HEK293T (cell line): ENCODE results near the gene MYRF.

Experiments
- ARNT ChIP-seq: fragments of 450-650 bp; IDR thresholded peaks from 2 replicates; pipeline ENCODE4 v1.6.1; 2017; ENCODE audit warnings: mild to moderate bottlenecking
- BHLHE40 ChIP-seq: fragments of 450-650 bp; IDR thresholded peaks from 2 replicates; pipeline ENCODE4 v1.6.1; 2016; ENCODE audit warnings: mild to moderate bottlenecking, moderate library complexity, borderline replicate concordance
- HDGF ChIP-seq: fragments of 450-650 bp; IDR thresholded peaks from 2 replicates; pipeline ENCODE4 v1.6.1; 2017; ENCODE audit warnings: antibody characterized with exemption, borderline replicate concordance
- L3MBTL2 ChIP-seq: fragments of 450-650 bp; conservative IDR thresholded peaks from 2 replicates; pipeline ENCODE4 v1.6.1; 2016; ENCODE audit warnings: mild to moderate bottlenecking
- LEF1 ChIP-seq: fragments of 450-650 bp; IDR thresholded peaks from 2 replicates; pipeline ENCODE4 v1.6.1; 2017; ENCODE audit warnings: mild to moderate bottlenecking, borderline replicate concordance
- SP1 ChIP-seq: fragments of 450-650 bp; IDR thresholded peaks from 2 replicates; pipeline ENCODE4 v1.6.1; 2017
- TARDBP ChIP-seq: fragments of 450-650 bp; IDR thresholded peaks from 2 replicates; pipeline ENCODE4 v1.6.1; 2016
- ZNF384 ChIP-seq: fragments of 450-650 bp; IDR thresholded peaks from 2 replicates; pipeline ENCODE4 v1.6.1; 2016
- TF ChIP-seq, protein P1 (sequence below): fragments of 450-650 bp; IDR thresholded peaks from 2 replicates; pipeline ENCODE4 v1.6.1; 2016

- TF ChIP-seq BHLHE40 (no peak), SP1 (no peak), TARDBP (no peak), HDGF (no peak), L3MBTL2 (no peak), LEF1 (no peak), ZNF384 (no peak), ARNT (no peak)
- TF ChIP-seq, protein P1, sequence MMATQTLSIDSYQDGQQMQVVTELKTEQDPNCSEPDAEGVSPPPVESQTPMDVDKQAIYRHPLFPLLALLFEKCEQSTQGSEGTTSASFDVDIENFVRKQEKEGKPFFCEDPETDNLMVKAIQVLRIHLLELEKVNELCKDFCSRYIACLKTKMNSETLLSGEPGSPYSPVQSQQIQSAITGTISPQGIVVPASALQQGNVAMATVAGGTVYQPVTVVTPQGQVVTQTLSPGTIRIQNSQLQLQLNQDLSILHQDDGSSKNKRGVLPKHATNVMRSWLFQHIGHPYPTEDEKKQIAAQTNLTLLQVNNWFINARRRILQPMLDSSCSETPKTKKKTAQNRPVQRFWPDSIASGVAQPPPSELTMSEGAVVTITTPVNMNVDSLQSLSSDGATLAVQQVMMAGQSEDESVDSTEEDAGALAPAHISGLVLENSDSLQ: no peak
Measured at GRCh38 chr11:61738776-61739175, 13.7 kb upstream of the MYRF start.
